HG02973 (cell line): ENCODE data around the gene KCND2.

ENCODE experiments used
- ATAC-seq: cut with Tn5 transposase; IDR thresholded peaks from one replicate; pipeline ENCODE4 v1.9.1; 2021; ENCODE audit warnings: moderate library complexity; ENCODE audit not compliant: unreplicated experiment

Gene KCND2

DNA sequence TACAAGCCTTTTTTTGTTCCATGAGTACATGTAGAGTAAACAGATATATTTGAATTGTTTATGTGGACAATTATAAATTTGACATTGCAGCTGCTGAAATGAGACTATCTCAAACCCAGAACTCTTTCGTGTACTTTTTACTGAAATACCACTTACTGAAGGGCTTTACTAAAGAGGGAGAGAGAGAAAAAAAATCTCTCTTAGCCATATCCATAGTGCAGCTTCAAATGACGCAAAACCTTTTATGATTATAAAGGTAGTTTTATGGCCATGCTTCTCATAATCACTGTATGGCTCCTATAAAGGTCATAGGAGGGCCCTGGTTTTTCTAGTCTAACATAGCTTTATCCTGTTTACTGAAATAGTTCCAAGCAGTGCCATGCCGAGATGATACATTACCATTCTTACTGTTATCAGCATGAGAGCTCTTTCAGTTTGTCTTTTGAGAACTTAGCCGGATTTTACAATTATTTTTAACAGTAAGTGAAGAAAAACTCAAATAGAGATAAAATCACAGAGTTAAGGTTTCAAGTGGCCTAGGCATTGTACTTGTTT is 35.1 kb downstream of the KCND2 start:
- no peak for ATAC-seq

DNA sequence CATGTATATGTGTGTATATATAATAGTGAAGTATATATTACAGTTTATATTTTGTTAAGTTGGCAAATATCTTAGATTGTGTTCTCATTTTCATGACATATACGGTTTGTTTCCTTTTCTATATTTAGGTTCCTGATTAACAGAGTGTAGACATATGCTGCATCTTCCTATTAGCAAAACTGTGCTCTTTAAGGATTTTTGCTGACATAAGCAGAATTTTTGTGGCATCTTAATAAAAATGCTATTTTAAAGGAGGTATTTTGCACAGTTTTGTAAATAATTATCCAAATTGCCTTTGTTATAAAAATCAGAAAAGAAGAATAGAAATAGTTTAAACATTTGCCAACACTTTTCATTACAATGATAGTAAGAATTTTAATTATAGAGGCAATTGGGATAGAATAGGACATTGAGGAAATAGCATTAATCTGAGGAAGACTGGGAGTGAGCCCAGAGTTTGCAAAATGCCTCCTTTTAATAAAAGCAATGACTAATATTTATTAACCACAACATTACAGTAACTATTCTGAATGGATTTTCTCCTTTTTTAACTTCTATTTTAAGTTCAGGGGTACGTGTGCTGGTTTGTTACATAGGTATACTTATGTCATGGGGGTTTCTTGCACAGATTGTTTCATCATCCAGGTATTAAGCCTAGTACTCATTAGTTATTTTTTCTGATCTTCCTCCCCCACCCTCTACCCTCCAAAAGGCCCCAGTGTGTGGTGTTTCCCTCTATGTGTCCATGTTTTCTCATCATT is 38.2 kb downstream of the KCND2 start:
- ATAC-seq: no peak

DNA sequence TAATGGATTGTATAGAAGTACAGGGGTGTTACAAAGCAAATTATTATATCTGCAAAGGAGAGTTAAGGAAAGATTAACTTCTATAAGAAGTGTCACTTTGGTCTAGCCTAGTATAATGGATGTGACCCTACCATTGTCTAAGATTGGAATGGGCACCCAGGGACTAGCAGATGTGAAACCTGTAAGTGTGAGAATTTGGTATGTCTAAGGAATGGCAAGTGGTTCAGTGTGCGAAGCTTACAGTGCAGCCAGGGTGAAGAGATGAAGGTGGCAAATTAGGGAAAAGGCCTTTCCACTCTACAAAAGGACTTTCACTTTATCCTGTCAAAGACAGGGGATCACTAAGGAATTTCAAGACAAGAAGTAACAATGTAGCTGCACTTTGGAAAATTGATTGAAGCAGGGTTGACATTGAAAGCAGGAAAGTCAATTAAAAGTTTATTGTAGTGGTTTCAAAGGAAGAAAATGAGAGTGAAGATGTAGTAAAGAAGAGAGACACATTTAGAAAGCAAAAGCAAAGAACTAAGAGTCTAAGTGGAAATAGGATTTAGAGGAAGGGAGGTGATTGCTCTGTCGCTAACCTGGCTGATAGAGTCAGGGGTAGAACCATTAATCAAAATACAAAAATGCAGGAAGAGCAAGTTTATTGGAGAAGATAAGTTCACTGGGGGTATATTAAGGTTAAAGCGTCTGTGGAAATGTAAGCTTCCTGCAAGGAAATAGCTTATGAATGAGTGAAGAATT is 47.4 kb downstream of the KCND2 start:
- ATAC-seq: no peak

DNA sequence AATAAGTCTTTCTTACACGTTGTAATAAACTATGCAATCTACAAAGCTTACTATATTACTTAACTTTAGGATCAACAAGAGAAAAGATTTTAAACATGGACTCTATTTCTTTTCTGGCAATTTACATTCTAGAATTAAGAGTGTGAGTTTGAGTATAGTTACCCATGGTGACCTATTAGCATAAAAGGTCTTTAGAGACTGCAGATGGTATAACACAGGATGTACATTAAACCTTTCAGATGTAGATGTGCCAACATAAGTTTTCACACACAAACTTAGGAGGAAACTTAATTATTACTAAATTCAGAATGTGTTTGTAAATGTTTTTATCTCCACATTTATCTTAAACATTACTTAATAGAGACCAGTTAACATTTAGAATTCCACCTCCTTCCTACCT is 54.1 kb downstream of the KCND2 start:
- no peak for ATAC-seq

DNA sequence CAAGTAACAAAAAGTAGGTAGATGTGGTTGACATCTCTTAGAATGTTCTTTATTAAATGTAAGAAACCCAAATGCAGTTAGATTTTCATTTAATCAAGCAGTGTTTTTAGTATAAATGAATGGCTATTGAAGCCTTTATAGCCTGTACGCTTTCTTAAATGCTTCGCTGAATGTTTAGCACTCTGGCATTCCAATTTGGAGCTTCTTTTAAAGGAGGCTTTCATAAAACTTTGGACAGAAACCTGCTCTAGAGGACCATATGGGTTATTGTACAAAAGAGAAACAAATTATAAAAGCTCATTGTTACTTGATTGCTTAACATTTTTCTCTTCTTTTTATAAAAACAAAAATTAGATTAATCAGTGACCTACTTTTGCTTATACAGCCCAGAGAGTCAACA is 59.5 kb downstream of the KCND2 start:
- no peak for ATAC-seq

DNA sequence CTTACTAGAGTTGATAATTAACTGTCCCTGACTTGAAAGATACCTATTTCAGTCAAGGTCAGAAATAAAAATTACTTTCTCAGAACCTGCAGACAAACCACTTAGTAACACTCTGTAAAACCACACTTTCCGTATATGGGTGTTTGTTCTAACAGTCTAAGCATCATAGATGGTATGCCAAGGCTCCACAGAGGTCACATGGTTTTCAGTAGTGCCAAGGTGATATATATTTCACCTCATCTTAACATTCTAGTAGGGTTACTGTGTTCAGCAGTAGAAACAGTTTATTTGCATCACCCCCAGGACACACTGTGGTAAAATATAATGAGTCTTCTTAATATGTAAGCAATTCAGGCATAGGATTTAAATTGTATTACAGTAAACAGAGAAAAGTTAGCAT is 61.5 kb downstream of the KCND2 start:
- peak; percentile 74 for ATAC-seq

GRCh38 chr7:120337308-120337907 is 64.4 kb downstream of the KCND2 start:
- ATAC-seq: peak; percentile 81

DNA sequence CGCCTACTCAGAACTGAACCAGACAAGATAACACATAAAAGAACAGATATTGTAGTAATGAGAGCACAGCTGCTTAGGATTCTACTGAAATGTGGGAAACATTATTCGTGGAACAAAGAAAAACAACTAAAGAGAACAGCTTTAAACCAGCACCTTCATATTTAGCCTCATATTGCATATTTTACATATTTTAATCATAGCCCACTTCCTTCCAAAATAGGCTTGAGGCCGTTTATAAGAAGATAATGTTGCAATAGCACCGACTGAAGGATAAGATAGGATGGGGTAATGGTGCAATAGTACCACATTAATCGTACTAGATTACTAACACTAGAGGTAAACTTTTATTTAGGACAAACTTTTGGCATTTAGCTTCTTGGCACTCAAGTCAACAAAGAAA is 71.3 kb downstream of the KCND2 start:
- ATAC-seq: no peak

DNA sequence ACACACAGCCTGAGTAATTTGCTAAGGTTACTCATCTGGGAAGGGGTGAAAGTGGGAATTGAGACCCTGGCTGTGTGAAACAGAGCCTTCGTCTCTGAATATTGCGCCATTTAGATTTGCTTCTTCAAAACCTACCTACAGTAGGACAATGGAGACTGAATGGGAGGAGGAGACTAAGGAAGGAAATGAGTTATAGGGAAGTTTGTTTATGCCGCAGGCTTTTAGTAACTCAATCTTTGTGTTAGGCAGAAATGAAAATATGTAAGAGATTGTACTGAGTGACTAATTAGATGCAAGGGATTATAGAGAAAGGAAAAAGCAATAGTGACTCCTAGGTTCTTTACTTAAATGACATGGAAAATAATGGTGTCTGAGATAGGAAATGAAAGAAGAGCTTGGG is 80.2 kb downstream of the KCND2 start:
- ATAC-seq: no peak

DNA sequence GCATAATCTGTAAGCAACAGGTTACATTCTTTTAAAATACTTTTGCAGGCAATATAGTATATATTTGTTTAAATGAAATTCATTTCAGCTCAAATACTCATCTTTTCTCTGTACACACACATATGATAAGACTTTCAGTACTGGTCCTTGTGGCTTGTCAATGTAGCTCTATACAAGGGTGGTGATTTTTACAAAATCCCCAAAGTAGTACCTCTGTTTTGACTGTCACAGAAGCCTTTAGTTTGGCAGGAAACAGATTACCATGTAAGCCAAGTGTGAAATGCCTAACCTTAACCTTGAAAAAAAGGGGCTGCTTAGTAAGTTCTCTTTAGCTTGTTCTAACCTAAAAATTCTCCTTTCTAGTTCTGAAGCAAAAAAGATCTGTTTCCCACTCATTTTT is 87.9 kb downstream of the KCND2 start:
- ATAC-seq: peak; percentile 98

DNA sequence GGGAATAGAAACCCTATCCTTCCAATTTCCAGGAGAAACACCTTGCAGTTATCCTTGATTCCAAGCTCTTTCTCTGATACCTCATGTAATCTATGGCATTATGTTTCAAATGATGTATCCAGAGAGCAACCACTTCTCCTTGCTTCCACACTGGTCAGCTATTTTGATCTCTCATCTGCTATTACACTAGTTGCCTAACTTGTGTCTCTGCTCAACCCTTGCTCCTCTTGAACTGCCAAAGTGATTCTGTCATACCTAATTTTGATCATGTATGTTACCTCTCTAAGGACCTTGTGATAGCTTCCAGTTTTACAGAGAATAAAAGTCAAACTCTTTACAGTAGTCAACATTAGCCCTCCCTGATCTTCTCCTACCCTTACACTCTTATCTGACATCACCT is 90.4 kb downstream of the KCND2 start:
- no peak for ATAC-seq

DNA sequence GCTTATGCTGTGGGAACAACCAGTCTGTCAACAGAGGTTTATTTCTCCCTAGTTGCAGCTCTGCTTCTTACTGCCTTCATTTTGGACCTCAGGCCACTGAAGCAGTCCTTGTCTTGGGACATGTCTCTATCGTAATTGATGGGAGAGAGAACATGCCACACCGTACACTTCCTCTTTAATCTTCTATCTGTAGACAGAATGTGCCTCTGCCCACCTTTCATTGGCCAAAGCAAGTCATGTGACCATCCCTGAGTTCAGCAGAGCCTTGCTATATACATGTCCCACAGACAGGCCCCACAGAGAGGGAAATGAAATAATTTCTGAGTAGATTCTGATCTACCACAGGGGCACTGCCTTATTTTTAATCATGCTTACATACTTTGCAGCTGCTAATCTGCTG is 98.0 kb downstream of the KCND2 start:
- ATAC-seq: no peak

GRCh38 chr7:120373174-120373573 is 100.2 kb downstream of the KCND2 start:
- ATAC-seq: no peak

- peak; percentile 52 for ATAC-seq
Observed at GRCh38 chr7:120394595-120394994, 121.6 kb downstream of the KCND2 start.

DNA sequence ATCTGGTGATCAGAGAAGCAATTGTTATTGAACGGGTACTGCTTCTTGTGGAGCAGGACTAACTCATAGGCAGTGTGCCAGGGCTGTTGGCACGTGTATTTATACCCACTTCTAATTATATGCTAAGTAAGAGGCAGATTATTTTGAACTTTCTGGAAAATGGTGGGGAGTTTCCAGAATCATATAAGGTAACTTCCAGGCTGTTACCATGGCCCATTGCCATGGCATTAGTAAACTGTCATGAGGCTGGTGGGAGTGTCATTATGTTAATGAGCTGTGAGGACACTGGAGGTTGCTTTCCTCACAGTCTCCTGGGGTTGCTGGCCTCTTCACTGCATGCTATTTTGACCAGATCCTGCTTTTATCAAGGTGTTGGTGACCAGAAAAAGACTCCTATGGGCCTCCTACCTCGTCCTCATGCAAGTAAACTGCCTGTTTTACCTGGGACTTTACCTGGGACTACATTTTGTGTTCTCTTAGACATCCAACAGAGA is 122.6 kb downstream of the KCND2 start:
- ATAC-seq: peak; percentile 86

DNA sequence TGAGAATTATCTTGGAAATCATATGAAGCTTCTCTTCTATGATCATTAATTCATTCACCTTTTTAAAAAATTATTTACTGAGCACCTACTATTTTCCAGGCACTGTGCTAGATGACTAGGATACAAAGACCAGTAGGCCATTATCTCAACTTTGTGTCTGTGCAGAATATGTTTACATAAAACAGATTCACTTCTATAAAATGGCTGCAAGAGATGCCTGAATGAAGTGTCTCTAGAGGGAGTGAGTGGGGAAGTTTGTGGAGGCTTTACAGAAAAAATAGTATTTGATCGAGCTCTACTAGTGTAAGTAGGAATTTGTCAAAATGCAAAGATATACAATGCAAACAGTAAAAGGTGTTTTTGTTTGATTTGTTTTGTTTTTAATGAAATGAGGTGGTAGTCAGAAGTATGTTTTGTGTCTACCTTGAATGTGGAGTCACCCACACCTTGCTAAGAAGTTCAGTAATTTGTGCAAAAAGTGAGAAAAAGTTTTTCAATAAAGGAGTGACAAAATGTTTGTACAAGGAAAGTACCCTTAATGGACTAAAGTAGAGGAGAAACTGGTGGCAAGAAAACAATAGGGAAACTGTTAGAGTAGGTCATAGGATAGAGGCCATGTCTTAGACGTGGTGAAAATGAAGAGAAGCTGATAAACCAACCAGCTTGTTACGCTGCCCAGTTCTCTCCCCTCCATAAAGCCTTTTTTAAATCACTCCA is 125.5 kb downstream of the KCND2 start:
- ATAC-seq: no peak

GRCh38 chr7:120400806-120401455 is 128.0 kb downstream of the KCND2 start:
- ATAC-seq: peak; percentile 34

- peak; percentile 72 for ATAC-seq
Observed at GRCh38 chr7:120402079-120402767, 129.2 kb downstream of the KCND2 start.

DNA sequence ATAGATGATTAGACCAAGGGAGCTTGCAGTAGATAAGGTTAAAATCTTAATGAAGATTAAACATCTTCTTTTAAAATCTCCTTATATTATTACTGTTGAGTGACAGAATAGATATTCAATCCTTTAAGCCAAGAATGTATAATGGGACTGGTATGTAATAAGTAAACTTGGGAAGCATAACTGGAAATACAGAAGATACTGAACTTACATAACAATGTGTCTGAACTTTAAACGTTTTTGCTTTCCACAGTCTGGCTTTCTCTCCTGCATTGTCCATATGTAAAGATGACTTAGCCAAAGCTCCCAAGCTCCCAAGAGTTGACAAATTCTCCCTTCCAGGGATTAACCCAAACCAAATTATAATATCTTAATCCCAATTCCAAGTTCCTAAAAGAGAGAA is 129.8 kb downstream of the KCND2 start:
- ATAC-seq: no peak

DNA sequence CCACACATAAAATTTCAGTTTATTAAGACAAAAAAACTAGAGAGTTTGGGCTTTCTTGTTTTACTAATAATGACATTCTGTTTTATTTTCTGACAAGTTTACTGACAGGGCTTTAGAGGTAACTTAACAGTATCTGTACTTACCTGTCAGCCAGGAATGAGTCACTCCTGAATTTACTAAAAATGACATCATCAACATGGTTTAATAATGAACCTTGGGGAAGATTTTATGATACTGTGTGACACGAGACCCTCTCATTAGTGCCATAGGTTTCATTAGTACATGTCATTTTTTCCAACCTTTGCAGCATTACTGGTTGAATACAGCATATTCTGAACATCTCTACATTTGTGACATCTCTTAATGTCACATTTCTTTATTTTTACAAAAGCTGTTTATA is 131.1 kb downstream of the KCND2 start:
- ATAC-seq: peak; percentile 52
